Kidney epithelial cell (primary cell): ENCODE data around the gene DIS3. TPM values are rescaled to one million over a fixed set of nuclear protein-coding genes. Genes with fewer than 3 reads are reported as not detected.
"Not testable (repeated sequence)": the region's sequence is repeated elsewhere in the genome, so short reads cannot be mapped to it uniquely, and the experiment has no call there.

Experiments
- DNase-seq: peaks from one replicate; pipeline ENCODE4 v3.0.0-alpha.2; 2010; ENCODE audit warnings: low read depth
- H3K27me3 ChIP-seq: 2 replicates; pipeline ENCODE4 v1.6.0; 2011; ENCODE audit warnings: low read length; ENCODE audit not compliant: control insufficient read depth, insufficient read depth
- H3K36me3 ChIP-seq: 2 replicates; pipeline ENCODE4 v1.5.1; 2011; ENCODE audit warnings: low read length; ENCODE audit not compliant: control insufficient read depth, insufficient read depth
- H3K4me3 ChIP-seq: 2 replicates; pipeline ENCODE4 v1.5.1; 2011; ENCODE audit warnings: low read depth, mild to moderate bottlenecking, control low read depth, low read length
- total RNA-seq: library from RNA; depleted of rRNA; stranded (reverse); fragments of >200 nt; gene quantifications from 2 replicates; pipeline ENCODE4 v1.2.3, GENCODE V29; 2015
- TF ChIP-seq, protein P1 (sequence below): IDR thresholded peaks from 2 replicates; pipeline ENCODE4 v1.5.1; 2011; ENCODE audit warnings: mild to moderate bottlenecking, moderate library complexity, low read length, control low read depth, inconsistent platforms; ENCODE audit not compliant: insufficient read depth, poor library complexity, severe bottlenecking

The DIS3 gene
- total RNA-seq, 1 donor from 2014 or later, result 37.0 TPM

DNA sequence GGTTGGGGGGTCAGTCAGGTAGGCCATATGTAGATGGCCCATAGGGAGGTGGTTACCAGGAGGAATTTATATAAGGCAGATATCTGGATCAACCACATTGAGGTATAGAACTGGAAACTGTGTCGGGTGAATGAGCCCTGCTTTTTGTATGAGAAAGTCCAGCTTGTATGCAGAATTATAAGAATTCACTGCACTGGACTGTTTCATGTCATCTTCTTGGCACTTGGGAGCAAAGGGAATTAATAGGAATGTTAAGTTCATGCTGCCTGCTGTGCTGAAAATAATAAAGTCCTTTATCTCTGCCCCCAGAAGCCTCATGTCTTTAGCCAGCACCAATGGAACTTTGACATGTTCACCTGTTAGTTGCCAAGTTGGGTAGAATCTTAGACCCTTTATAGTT, 41.7 kb downstream of the DIS3 start:
- no peak for DNase-seq
- H3K36me3 ChIP-seq, result no peaks in the 10 kb centered on the region
- no peaks in the 10 kb centered on the region for H3K27me3 ChIP-seq
- H3K4me3 ChIP-seq, result no peak overlapping the region
- TF ChIP-seq, protein P1, sequence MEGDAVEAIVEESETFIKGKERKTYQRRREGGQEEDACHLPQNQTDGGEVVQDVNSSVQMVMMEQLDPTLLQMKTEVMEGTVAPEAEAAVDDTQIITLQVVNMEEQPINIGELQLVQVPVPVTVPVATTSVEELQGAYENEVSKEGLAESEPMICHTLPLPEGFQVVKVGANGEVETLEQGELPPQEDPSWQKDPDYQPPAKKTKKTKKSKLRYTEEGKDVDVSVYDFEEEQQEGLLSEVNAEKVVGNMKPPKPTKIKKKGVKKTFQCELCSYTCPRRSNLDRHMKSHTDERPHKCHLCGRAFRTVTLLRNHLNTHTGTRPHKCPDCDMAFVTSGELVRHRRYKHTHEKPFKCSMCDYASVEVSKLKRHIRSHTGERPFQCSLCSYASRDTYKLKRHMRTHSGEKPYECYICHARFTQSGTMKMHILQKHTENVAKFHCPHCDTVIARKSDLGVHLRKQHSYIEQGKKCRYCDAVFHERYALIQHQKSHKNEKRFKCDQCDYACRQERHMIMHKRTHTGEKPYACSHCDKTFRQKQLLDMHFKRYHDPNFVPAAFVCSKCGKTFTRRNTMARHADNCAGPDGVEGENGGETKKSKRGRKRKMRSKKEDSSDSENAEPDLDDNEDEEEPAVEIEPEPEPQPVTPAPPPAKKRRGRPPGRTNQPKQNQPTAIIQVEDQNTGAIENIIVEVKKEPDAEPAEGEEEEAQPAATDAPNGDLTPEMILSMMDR, result no peak

DNA sequence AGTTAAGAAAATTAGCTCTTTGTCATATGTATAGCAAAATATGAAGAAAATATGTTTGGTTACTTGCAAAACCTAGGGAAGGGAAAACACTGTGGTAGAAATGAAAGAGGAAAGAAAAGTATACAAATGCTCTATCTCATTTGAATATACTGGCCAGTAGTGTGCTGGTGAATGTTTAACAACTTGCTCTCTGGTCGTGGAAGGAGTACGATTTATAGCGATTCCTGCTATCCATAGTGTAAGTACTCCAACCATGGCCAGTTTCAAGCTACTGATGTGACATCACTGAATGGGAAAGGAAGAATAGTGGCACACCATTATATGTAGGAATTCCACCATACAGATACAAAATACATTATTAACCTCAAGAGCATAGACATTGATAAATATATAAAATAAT, 44.7 kb downstream of the DIS3 start:
- H3K36me3 ChIP-seq, result no peaks in the 10 kb centered on the region
- TF ChIP-seq, protein P1, result no peak
- H3K4me3 ChIP-seq, result no peak overlapping the region
- DNase-seq, result no peak
- H3K27me3 ChIP-seq, result no peaks in the 10 kb centered on the region

DNA sequence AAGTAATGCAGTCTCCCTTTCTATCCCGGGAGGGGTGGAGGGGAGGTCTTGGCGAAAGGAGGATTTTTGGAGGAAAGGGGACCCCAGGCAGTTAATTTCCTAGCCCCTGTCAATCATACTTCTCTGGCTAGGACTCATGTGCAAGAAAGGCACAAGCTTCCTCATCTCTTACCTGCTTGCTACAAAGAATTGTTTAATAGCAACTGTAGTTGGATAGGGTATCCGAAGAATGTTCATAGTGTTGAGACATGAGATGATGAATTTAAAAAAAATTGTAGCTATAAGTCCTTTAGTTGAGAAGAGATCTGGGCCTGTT, 53.5 kb downstream of the DIS3 start:
- H3K36me3 ChIP-seq, result no peaks in the 10 kb centered on the region
- TF ChIP-seq, protein P1, result no peak
- peak overlapping the region; percentile 74 for H3K4me3 ChIP-seq
- no peaks in the 10 kb centered on the region for H3K27me3 ChIP-seq
- DNase-seq, result no peak

DNA sequence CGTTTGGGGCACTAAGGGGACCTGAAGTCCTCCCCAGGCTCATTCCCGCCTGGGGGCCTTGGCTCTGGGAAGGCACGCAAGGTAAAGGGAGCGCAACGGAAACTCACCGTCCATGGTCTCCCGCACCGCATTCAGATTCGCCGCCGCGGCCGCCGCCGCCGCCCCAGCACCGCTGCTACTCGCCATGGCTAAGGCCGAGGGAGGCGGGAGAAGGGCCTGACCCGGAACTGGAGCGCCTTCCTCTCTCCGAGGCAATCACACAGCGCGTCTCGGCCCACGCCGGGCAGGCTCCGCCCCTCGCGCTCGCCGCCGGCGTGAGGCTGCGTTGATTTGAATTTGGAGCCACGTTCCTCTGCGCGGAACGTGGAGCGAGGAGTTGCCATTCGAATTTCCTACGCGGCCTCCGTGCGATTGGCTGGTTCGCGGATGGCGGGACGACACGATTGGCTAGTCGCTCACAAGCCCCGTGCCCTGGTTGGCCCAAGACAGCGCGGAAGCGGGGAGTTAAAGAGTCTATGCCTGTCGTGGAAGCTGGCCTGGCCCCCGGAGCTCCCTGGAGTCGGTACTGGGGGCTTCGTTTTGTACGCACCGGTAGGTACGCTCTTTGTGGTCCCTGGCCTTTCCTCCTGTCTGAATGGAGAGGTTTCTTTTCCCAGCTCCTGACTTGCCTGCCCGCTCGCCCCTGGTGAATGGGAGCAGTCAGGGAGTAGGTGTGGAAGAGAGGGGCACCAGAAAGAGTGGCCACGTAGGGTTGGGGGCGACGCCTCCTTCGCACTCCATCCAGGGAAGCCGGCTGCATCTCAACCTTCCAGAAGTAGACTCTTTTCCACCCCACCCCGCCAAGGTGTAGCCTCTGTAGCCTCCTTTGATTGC, 54.0 kb downstream of the DIS3 start, which contains the start of the genes BORA and MZT1:
Gene BORA (plus strand): TSS at position 507 of the 873 bp plus-strand sequence. CDS start 1,018 bp downstream, outside the sequence.
Gene MZT1 (minus strand): TSS at position 213 of the 873 bp plus-strand sequence. CDS start 27 bp downstream, at position 186.
- Histone ChIP-seq H3K36me3 (no peaks in the 10 kb centered on the region), H3K27me3 (no peaks in the 10 kb centered on the region), H3K4me3 (peak within 1 kb of the TSS; percentile 74)
- DNase-seq, result peak; percentile 90
- TF ChIP-seq, protein P1, result no peak

DNA sequence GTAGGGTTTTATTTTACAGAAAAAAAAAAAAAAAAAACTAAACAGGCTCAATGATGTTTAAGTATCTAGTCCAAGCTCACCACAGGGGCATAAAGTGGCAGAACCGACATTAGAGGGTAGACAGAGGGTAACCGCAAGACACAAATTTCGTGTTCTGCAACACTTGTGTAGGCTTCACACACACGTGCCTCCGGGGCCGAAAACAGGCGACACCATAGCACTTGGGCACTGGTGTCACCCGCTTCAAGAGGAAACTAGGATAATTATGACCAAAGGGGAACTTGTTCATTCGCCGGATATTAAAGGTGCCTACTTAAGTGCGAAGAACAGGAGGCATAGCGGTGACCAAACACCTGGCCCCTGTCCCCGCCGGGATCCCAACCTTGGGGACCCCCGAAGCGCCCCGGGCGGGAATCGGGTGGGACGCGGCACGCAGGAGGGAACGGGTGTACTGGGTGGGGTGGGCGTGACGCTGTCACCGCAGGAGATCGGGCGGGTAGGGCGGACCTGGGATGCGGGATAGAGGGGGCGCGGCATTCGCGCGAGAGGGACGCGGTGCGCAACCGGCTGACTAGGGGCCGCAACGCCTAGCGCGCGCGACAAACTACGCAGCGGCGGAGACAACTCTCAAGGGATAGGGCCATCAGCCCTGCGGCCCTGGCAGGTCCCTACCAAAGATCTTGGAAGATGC, 54.8 kb downstream of the DIS3 start:
- Histone ChIP-seq H3K4me3 (peak overlapping the region; percentile 74), H3K36me3 (peaks cover 2% of the 10 kb centered on the region), H3K27me3 (no peaks in the 10 kb centered on the region)
- no peak for DNase-seq
- TF ChIP-seq, protein P1, result no peak

DNA sequence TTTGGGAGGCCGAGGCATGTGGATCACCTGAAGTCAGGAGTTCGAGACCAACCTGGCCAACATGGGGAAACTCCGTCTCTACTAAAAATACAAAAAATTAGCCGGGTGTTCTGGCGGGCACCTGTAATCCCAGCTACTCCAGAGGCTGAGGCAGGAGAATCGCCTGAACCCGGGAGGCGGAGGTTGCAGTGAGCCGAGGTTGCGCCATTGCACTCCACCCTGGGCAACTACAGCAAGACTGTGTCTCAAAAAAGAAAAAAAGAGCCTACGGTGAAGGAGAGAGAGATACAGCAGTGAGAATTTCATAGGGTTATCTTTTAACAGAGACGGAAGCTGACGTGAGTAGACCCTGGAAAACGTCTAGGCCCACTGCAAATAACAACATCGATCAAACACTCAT, 55.5 kb downstream of the DIS3 start:
- not testable (repeated sequence) for DNase-seq, H3K36me3 ChIP-seq, H3K27me3 ChIP-seq
- peak overlapping the region; percentile 74 for H3K4me3 ChIP-seq
